ENCODE data around the gene LAD1.
A peak's percentile ranks its signal among the peaks of the same experiment; 100 is the strongest.

LAD1 gene

GRCh38 chr1:201436393-201436792, 37.3 kb upstream of the LAD1 start:
- in situ Hi-C loops (cut with HindIII; ENCODE audit: low sequenced_read_pairs), result no loop called here
- DNase-seq (ENCODE audit: low read depth, low spot score), result no peak
- no peak overlapping the region for H3K4me3 ChIP-seq (ENCODE audit: low read depth, low read length)
- TF ChIP-seq CTCF (IDR thresholded peaks at IDR 0.05; ENCODE audit: low read depth, low read length), result peak; percentile 32

GRCh38 chr1:201434266-201434665, 35.1 kb upstream of the LAD1 start:
- TF ChIP-seq CTCF (IDR thresholded peaks at IDR 0.05; ENCODE audit: low read depth, low read length), result no peak

GRCh38 chr1:201433609-201434008, 34.5 kb upstream of the LAD1 start:
- no peak for DNase-seq (ENCODE audit: low read depth, low spot score)
- H3K4me3 ChIP-seq (ENCODE audit: low read depth, low read length), result no peak overlapping the region
- in situ Hi-C loops (cut with HindIII; ENCODE audit: low sequenced_read_pairs), result no loop called here
- TF ChIP-seq CTCF (IDR thresholded peaks at IDR 0.05; ENCODE audit: low read depth, low read length), result no peak

More at GRCh38 chr1:201434266-201434665, 35.1 kb upstream of the LAD1 start:
- no peak overlapping the region for H3K4me3 ChIP-seq (ENCODE audit: low read depth, low read length)
- DNase-seq (ENCODE audit: low read depth, low spot score), result no peak
- in situ Hi-C loops (cut with HindIII; ENCODE audit: low sequenced_read_pairs), result no loop called here

DNA sequence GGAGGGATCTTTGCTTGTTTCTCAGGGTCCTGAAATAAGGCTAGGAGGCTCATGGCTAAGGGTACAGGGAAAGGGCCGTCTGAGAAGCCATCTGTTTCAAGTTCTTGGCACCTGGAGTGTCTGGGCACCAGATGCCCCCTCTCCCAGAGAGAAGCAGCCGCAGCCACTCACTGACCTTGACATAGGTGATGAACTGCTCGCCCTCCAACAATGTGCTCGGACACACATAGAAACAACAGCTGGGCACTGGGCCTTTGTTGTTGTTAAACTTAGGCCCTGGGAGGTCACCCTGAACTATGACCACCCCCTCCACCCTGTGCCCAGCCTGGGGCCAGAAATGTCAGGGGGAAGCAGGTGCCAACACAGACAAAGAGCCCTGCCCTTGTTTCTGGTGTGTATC, 31.7 kb upstream of the LAD1 start:
- no peak for DNase-seq (ENCODE audit: low read depth, low spot score)
- no peak for TF ChIP-seq CTCF (IDR thresholded peaks at IDR 0.05; ENCODE audit: low read depth, low read length)
- H3K4me3 ChIP-seq (ENCODE audit: low read depth, low read length), result no peak overlapping the region
- in situ Hi-C loops (cut with HindIII; ENCODE audit: low sequenced_read_pairs), result no loop called here

DNA sequence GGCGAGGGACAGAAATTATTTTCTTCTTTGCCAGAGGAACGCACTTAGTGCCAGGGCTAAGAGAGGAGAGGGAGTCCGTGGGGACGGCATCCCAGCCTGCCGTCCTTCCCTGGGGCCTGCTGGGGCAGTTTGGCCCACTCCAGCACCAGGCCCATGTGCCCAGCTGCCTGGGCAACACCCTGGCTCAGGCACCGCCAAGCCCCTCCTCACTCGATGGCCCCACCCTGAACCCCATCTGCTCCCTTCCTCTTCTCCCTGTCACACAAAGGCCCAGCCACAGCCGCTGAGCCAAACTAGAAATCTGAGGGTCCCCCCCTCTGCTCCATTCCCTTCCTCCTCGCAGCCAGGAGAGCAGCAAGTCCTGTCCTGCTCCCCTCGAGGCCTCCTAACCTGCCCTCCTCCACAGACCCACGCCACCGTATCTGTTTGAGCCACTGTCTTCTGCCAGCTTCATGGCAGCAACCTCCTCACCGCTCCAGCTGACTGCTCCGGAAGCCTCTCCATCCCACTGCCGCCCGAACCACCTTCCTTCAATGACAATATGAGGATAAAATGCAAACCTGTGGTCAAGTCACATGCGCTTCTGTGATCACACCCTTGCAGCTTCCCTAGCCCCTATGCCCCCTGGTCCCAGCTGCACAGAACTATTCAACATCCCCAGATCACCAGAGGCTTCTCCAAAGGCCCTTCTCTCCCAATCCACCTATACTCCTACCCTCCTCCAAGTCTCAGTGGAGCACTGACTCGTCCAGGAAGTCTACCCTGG, 30.8 kb upstream of the LAD1 start:
- H3K4me3 ChIP-seq (ENCODE audit: low read depth, low read length), result no peak overlapping the region
- in situ Hi-C loops (cut with HindIII; ENCODE audit: low sequenced_read_pairs), result no loop called here
- DNase-seq (ENCODE audit: low read depth, low spot score), result no peak
- TF ChIP-seq CTCF (IDR thresholded peaks at IDR 0.05; ENCODE audit: low read depth, low read length), result no peak

DNA sequence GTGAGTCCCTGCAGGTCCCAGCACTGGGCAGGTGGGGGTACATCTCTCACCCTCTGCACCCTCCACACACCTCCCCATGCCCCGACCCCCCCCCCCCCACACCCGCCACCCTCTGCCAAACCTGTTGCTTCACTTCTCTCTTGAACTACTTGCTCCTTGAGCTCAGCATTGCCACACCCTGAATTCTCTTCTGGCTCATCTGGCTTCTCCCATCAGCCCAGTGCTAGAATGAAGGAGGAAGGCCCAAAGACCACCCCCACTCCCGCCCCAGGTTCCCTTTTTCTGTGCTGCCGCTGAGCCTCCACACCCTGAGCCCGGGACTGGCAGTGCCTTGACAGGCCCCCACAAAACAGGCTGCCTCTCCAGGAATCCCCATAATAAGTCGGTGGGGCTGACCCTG, 28.8 kb upstream of the LAD1 start:
- no peak for TF ChIP-seq CTCF (IDR thresholded peaks at IDR 0.05; ENCODE audit: low read depth, low read length)
- DNase-seq (ENCODE audit: low read depth, low spot score), result no peak
- no peak overlapping the region for H3K4me3 ChIP-seq (ENCODE audit: low read depth, low read length)
- in situ Hi-C loops (cut with HindIII; ENCODE audit: low sequenced_read_pairs), result no loop called here

Measured in astrocyte of the spinal cord (primary cell).